Fibroblast of pulmonary artery (primary cell): ENCODE data around the gene WSCD2.
"Not testable (repeated sequence)": the region's sequence is repeated elsewhere in the genome, so short reads cannot be mapped to it uniquely, and the experiment has no call there.

ENCODE experiments used
- DNase-seq: peaks from one replicate; pipeline ENCODE4 v3.0.0-alpha.2; 2010; ENCODE audit warnings: low read depth
- H3K4me3 ChIP-seq: replicated peaks from 2 replicates; pipeline ENCODE4 v1.5.1; 2011; ENCODE audit warnings: low read depth, mild to moderate bottlenecking, control low read depth, low read length, moderate library complexity
- TF ChIP-seq, protein P1 (sequence below): IDR thresholded peaks from 2 replicates; pipeline ENCODE4 v1.5.1; 2011; ENCODE audit warnings: mild to moderate bottlenecking, control low read depth, low read length, inconsistent platforms; ENCODE audit errors: missing control alignments

WSCD2 gene

DNA sequence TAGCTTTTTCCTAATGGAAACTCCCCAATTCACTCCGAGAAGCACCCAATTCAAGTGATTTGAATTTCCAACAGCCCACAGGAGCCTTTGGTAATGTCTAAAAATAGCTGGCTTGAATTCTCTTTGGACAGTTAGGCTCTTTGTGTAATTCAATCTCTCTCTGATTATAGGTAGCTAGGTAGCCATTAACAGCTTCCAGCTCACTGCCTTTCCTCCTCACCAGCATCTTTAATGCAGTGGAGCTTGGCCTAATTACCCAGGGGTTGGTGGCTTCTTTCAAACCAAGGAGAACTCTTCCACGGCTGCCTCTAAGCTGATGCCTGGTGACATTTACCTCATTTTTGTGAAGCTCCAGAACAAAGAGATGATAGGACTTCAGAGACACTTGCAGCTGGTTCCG is 86.4 kb downstream of the WSCD2 start:
- H3K4me3 ChIP-seq, result no peak overlapping the region
- DNase-seq, result no peak
- TF ChIP-seq, protein P1, sequence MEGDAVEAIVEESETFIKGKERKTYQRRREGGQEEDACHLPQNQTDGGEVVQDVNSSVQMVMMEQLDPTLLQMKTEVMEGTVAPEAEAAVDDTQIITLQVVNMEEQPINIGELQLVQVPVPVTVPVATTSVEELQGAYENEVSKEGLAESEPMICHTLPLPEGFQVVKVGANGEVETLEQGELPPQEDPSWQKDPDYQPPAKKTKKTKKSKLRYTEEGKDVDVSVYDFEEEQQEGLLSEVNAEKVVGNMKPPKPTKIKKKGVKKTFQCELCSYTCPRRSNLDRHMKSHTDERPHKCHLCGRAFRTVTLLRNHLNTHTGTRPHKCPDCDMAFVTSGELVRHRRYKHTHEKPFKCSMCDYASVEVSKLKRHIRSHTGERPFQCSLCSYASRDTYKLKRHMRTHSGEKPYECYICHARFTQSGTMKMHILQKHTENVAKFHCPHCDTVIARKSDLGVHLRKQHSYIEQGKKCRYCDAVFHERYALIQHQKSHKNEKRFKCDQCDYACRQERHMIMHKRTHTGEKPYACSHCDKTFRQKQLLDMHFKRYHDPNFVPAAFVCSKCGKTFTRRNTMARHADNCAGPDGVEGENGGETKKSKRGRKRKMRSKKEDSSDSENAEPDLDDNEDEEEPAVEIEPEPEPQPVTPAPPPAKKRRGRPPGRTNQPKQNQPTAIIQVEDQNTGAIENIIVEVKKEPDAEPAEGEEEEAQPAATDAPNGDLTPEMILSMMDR, result no peak

DNA sequence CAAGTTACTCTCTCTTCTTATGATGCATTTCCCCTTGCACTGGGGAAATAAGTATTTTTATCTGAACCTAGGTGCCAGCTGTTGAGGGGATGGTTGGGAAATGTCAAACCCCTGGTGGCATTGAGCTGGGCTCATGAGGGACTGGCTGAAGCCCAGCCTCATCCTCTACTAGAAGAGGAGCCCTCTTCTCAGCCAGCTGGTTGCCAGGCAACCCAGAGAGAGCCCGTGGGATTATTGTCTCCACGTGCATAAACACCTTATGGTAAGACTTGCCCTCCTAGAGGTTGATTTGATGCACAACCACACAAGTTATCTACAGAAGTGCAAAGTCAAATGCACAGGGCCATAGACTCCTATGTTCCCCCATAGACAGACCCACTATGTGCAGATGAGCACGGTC is 89.8 kb downstream of the WSCD2 start:
- H3K4me3 ChIP-seq, result no peak overlapping the region
- TF ChIP-seq, protein P1, result no peak
- no peak for DNase-seq

DNA sequence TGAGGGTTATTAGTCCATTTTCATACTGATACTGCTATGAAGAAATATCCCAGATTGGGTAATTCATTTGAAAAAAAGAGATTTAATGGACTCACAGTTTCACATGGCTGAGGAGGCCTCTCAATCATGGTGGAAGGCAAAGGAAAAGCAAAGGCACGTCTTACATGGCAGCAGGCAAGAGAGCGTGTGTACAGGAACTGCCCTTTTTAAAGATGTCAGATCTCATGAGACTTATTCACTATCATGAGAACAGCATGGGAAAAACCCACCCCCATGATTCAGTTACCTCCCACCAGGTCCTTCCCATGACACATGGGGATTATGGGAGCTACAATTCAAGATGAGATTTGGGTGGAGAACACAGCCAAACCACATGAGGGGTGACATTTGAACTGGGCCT is 96.0 kb downstream of the WSCD2 start:
- H3K4me3 ChIP-seq, DNase-seq: not testable (repeated sequence)

DNA sequence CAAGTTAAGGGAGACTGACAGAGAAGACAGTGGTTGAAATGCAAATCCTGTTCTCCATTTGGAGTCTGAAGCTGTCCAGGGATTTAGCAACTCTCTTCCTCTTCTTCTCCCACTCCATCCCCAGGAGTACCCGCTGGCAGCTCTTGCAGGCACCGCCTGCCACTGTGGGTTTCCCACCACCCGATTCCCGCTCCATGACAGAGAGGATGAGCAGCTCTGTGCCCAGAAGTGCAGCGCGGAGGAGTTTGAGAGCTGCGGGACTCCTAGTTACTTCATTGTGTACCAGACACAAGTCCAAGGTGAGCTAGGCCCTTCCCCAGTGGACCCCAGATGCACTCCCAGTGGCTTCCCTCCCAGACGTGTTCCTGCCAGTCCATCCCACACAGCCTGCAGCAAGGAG is 97.8 kb downstream of the WSCD2 start:
- no peak for DNase-seq
- TF ChIP-seq, protein P1, result no peak
- H3K4me3 ChIP-seq, result no peak overlapping the region

DNA sequence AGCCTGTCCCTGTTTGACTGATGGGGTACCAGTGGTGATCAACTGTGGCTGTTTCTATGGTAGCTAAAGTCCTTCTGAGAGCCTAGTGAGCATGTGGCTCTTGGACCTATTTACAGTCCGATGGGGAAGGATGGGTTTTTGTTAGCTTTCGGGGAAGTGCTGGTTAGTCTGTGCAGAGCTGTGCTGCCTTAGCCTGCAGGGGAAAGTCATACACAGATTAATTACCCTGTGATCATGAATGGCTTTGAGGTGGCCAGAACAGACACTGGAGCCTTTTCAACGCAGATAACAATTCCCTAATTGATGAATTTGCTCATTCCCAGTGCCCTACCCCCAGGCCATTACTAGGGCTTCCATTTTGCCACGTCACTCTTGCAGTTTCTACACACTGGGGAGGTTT is 99.7 kb downstream of the WSCD2 start:
- DNase-seq, result no peak
- TF ChIP-seq, protein P1, result no peak
- H3K4me3 ChIP-seq, result no peak overlapping the region

DNA sequence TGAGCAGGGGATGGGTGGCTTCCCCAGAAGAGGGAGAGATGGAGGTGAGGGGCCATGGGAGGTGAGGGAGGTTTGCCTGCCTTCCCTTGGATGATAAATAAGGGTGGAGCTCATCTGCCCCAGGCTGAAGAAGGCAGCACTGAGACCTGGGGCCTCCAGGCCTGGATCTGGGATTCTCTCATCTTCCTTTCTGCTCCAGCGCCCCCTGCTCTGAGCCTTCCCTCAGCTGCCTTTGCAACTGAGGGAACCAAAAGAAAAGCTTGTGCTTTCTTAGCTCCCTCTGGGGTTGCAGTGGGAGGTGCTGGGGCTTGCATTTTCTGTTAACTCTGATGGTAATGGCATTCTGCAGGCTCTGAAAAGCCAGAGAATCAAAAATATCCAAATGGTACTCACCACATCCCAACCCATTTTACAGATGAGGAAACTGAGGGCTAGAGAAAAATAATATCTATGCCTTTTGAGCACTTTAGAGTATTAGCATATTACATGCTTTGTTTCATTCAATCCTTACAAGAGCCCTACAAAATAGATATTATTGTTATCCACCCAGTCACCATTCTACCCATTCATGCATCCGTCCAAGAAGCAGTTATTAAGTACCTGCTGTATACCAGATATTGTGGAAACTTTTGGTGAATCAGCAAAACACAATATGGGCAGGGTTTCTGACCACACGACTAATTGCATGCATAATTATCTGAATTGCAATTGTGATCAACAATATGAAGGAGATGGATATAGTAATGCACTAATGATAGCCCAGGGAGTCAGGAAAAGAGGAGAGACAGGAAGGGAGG is 102.2 kb downstream of the WSCD2 start:
- TF ChIP-seq, protein P1, result no peak
- H3K4me3 ChIP-seq, result no peak overlapping the region
- DNase-seq, result no peak

DNA sequence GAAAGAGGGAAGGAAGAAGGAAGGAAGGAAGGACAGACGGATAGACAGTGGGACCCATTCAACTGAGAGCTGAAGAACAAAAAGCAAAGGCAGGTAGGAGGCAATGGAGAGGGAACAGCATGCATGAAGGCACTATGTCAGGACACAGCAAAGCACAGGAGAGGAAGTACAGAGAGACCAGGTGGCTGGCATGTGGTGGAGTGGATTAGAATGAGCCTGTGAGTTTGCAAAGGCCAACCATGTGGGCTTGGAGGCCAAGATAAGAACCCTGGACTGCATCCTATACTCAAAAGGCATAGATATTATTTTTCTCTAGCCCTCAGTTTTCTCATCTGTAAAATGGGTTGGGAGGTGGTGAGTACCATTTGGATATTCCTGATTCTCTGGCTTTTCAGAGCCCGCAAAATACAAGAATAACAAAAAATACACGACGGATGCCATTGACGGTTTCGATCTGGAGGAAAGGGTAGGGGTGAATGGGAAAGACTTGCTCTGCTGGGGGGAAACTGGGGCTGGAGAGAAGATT is 102.9 kb downstream of the WSCD2 start:
- no peak for DNase-seq
- TF ChIP-seq, protein P1, result no peak
- H3K4me3 ChIP-seq, result no peak overlapping the region
